GM15510 (cell line): ENCODE results near the gene IGF2BP2.

Source experiments
- POLR2A ChIP-seq: IDR thresholded peaks from 3 replicates; pipeline ENCODE4 v1.6.1; 2011; ENCODE audit warnings: borderline replicate concordance; ENCODE audit not compliant: insufficient read length; ENCODE audit errors: extremely low read depth

The IGF2BP2 gene

DNA sequence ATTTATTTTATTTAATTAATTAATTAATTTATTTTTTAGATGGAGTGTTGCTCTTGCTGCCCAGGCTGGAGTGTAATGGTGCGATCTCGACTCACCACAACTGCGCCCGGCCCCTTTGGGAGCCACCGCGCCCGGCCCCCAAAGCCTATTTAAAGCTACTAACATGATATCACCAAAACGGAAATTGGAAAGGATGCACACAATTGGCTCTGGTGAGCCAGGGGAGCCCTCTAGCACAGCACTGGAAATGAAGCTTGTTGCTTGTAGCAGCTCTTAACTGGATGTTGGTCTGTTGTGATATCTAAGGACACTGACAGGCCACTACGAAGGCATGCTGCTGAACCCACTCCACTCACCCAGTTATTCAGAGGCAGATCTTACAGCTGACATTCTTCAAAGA is 104.5 kb downstream of the IGF2BP2 start:
- no peak for TF ChIP-seq POLR2A

DNA sequence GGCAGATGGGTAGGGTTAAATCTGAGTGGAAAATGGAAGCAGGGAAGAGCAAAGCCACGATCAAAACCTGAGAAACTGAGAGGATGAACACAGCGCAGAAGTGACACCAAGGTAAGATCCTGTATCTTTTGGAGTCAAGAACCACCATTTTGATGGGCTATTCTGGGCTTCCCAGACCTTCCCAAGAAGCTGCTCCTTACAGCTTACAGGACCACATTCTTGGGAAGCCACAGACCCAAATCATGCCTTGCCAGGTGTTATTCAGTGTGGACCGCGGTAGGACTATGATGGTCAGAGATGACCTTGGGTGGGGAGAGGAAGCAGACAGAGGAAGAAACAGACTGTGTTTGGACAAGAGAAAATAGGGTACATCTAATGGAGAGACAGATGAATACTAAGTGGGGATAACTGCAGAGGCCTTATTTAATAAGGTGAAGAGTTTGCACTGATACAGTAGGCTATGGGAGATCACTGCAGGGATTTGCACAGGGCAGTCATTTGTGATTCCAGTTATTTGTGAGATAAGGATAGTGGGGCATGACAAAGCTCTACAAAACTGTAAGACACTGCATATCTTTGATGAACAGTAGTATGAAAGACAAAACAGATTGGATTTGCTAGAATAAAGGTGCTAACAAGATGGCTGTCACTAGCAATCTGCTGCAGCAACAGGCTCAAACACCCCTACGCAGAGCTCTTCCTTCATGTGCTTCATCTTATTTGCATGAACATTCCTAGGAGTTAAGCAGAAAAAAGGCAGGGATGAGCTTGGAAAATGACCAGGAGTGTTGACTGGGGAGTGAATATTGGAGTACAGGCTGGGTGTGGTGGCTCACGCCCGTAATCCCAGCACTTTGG is 105.9 kb downstream of the IGF2BP2 start:
- no peak for TF ChIP-seq POLR2A

DNA sequence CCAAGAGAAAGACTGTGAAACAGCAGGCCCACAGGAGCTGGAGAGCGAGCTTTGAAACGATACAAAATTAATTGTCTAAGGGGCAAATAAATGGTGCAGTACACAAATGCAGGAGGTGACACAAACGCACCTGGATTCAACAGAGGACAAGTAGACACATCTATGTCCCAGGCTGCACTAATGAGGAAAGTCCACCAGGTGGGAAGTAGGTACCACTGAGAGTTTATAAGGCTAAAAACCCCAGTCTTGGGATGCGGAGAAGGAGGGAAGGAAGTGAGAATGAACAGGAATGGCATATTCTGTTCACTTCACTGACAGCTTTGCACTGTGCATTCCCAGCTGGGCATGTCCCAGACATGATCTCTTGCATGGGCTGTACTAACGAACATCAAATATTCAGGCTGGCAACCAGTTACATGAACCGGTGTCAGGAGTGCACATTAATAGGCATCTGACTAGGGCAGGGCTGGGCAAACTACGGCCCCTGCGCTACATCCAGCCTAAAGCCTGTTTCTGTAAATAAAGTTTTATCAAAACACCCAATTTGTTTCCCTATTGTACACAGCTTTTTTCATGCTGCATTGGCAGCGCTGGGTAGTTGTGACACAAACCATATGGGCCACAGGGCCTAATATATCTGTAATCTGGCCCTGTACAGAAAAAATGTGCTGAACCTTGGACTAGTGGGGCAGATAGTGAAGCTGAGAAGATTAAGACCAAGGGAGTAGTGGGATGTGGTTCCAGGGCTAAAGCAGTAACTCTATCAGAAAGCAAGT is 107.0 kb downstream of the IGF2BP2 start:
- no peak for TF ChIP-seq POLR2A

DNA sequence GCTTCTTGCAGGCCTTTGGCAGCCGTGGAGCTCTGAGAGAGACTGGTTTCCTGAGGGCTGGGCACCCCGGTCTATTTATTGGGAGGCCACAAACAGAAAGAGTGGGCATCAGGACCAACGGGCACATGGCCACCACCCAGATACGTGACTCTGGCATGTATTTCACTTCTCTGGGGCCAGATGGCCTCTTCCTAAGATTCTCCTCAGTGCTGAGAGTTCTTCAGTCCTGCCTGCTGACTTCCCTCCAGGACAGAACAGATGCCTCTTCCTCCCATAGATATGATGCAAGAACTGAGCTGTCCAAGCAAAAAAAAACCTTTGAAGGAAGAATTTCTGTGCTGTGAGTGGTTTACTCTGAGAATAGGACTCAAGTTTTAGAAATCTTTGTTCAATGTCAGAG is 107.7 kb downstream of the IGF2BP2 start:
- TF ChIP-seq POLR2A: no peak

DNA sequence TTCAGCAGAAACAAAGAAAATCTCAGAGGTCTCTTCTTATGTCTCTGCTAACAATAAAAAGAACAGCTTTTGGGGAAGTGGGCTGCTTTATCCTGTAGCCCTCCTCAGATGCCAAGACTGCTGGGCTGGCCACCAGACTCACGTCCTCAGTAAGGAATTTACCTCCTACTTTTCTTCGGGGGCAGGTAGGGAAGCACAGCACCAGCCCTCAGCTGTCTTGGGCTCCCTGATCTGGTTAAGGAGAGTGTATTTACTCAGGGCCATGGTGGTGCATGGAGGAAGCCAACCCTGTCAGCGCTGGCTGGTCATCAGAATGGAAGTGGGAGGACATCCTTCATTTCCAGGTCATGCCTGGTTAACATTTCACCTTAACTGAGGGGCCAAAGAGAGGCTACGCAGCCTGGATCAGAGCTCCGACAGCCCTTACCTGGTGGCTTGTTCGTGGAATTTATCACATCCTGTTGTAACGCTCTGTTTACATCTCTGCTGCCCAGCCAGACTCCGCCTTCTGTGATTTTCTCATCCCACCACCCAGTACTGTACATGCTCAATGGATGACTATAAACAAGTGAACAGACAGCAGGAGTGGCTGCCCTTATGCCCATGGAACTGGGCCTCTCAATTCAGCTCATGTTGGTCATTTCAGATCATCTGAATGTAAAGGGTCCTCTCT is 108.3 kb downstream of the IGF2BP2 start:
- no peak for TF ChIP-seq POLR2A

DNA sequence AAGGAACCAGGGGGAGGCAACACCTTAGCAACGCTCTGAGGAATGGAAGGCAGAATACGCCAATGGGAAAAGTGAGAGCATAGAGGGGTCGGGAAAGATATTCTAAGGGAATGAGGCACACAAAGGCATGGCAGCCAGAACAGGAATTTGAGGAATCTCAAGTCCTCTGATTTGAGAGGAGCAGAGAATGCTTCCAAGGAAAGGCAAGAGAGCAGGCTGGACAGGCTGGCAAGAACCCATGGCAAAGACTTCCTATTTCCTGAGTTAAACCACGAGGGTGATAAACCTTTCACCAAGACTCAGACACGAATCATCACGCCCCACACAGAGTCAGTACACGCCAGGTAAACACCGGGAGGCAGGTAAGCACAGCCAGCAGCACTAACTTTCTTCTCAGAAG is 109.8 kb downstream of the IGF2BP2 start:
- no peak for TF ChIP-seq POLR2A

DNA sequence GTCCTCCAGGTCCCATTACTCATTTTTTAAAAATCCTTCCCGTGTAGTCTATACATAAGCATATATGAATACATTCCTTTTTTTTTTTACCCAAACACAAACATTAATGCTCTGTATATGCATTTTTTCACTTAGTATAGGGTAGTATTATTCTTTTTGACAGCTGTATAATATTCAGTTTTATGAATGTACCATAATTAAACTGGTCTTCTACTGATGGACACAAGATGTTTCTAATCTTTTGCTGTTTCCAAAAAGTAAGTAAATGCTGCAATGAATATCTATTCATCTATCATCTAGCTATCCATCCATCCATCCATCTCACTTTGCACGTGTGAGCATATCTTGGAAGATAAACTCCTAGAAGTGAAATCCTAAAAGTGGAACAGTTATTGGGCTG is 110.8 kb downstream of the IGF2BP2 start:
- TF ChIP-seq POLR2A: no peak

DNA sequence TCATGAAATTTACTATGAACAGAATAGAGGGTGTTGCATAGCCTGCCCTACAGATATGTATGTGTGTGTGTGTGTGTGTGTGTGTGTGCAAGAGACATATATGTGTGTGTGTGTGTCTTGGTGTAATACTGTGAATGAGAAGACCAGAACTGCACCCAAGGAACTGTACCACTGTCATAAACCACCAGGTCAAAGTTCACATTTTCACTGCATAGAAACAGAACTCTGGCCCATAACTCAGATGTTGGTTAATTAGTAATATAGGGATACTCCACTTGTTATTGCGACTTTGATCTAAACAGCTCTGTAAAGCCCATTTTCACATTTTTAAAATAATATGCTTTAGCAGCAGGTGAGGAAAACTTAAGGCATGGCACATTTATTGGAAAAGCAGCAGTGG is 111.8 kb downstream of the IGF2BP2 start:
- TF ChIP-seq POLR2A: no peak

DNA sequence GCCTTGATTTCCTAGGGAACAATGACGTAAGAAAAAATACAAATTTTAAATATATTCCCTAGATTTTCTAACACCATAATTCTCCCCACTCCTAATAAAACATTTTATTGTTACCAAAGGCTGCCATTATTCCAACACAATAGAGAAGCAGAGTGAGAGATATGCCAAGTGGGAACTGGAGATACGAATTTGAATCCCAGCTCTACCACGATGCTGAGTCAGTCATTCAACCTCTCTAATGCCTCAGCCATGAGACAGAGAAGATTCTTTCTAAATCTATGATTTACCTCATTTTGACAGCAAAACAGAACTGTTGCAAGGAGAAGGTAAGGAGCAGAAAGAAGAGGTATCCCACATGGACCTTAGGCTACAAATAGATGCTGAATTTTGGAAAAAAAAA is 112.5 kb downstream of the IGF2BP2 start:
- no peak for TF ChIP-seq POLR2A

DNA sequence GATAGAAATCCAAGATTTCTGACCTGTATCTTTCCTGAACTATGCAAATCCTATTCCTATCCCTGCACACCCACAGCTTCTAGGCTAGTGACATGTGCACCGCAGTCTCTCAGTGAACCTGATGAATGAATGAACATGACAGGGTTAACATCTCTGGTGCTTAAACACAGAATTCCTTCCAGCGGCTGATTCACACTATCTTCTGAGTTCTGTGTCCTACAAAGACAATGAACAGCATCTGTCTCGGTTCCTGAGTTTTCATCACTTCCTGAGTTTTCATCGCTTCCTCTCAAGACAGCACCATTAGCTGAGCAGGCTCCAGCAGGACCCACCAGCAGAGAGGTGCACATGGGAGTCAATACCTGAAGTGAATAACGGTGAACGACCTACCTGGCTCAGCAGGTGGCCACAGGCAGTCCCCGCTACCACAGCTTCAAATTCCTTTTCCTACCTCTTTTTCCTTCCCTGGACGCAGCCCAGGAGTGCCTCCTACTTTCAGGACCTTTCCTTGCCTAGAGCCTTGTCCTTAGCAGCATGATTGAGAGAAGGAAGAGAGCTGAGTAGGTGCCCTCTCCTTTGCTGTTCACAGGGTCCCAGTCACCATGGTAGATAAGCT is 113.5 kb downstream of the IGF2BP2 start:
- TF ChIP-seq POLR2A: no peak

DNA sequence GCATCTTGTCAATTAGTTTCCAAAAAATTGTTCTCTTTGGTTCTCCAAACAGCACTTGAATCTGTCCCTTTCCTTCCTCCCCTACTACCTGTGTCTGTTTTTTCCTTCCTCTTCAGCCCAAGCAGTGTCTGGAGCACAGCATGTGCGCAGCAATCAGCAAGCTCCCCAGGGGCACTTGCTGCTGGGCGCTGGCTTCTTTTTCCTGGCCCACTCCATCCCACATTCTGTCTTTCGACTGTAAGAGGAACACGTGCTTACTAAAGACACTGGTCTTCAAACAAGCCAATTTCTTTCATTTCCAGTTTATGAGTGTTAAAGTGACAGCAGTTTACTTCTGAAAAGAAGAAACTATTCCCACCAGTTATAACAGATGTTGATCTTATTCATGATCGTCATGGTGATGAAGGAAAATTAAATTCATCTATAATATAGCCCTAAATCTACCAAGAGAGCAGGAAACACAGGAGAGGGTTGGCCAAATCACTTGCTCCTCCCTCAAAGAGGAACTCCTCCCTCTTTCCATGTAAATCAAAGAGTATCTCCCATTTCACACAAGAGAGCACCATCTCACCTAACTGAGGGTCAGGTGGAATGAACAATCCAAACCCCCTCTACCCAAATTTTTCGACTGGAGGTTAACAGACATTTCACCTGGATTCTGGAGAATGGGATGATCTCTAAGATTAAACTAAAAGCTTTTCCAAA is 115.4 kb downstream of the IGF2BP2 start:
- TF ChIP-seq POLR2A: no peak

DNA sequence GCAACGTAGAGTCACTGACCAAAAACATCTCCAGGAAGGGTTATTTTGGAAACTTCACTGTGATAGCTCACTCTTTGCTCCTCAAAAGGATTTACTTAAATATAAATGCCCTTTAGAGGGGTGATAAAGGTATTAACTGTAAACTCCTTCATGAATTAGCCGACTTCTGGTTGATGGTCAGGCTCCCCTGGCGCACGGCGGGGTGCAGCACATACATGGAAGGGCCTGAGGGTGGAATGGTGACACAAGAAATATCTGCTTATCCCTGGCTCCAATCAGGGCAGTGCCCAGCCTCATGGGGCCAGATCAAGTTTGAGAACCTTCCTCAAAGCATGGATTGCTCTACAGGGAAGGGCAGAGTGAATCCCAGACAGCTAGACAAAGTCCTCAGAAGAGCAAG is 116.5 kb downstream of the IGF2BP2 start:
- TF ChIP-seq POLR2A: no peak

DNA sequence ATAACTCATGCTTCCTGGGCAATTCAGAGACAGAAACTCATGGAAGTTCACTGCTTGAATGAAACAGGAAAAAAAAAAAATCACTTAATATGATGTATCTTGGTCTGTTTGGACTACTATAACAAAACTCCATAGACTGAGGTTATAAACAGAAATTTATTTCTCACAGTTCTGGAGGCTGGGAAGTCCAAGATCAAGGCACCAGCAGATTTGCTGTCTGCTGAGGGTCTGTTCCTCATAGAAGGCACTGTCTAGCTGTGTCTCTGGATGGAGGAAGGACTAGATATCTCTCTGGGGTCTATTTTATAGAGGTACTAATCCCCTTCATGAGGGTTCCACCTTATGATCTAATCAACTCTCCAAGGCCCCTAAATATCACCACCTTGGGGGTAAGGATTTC is 119.3 kb downstream of the IGF2BP2 start:
- no peak for TF ChIP-seq POLR2A

DNA sequence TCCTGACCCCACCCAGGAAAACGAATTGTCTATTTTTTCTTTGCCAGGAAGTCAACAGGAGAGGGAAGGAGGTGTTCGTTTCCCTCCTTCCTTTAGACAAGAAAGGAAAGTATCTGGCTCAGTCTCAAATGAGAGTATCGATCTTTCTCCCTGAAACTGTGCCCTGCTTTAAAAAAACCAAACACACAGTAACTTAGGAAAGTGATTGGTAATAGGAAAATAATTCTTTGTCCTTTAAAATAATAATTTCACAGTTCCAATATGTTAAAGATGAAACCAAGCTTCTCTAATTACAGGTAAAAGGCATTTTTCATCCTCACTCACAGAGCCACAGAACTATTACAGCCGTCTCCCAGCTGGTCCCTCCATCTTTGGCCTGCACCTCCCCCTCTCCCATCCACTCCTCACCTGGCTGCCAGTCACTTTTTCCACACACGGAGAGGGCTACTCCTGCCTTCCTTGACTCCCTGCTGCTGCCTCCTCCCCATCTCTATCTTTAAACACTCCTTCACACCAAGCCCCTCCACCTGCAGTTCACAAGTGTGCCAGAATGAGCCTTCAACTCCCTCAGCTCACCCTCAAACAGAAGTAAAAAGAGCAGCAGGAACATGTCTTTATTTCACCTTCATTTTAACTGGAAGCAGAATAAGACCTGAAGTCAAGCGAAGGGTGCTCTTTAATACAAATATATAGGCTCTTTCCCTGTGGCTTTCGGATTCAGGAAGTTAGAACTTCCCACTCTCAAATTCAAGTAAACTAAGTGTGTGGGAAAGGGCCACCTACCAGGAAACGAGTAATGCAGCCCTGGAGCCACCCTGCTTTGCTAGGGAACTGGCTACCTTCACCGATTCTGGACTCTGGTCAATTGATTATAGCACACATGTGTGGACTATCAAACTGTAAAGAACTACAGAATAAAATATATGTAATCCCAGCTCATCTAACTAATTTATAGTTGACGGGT is 122.3 kb downstream of the IGF2BP2 start:
- no peak for TF ChIP-seq POLR2A

DNA sequence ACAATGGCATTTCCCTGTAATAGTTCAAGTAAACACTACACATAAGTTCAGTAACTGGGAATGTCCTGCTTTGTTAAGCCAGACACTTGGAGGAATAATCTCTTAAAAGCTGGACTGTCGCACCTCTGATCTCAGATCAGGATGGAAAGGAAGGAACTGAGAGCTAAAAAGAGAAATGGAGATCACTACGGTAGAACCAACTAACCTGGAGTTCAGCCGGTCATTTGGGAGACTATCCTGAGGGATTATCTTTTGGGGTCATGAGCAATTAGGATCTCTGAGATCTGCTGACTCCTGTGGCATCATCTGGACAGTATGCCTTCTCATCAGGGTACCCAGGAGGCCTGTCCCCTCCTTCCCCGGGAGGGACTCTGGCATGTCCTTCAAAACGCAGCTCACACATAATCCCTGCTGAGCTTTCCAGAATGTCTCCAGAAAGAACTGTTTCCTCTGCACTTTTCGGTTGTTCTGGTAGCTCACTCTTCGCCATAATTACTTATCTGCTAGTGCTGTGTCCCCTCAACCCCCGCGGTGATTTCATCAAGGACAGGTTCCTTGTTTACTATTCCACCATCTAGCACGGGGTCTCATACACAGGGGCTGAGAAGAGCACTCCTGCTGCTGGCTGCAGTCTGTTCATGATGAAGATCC is 123.1 kb downstream of the IGF2BP2 start:
- no peak for TF ChIP-seq POLR2A
